SJCRH30 (cell line): ENCODE measurements around the gene CMYA5. TPM values are rescaled to one million over a fixed set of nuclear protein-coding genes. Genes with fewer than 3 reads are reported as not detected.
A peak's percentile ranks its signal among the peaks of the same experiment; 100 is the strongest.
"Not testable (repeated sequence)": the region's sequence is repeated elsewhere in the genome, so short reads cannot be mapped to it uniquely, and the experiment has no call there.

Source experiments
- DNase-seq, 2 experiments: peaks; one replicate each; pipeline ENCODE4 v3.0.0-alpha.2; 2015 to 2020
- H3K27ac ChIP-seq: fragments of 250-450 bp; sonication (Bioruptor Pico); 2 replicates; pipeline ENCODE4 v1.5.1; 2020; ENCODE audit warnings: mild to moderate bottlenecking, moderate library complexity
- H3K27me3 ChIP-seq: fragments of 250-450 bp; sonication (Bioruptor Pico); 2 replicates; pipeline ENCODE4 v1.5.1; 2020; ENCODE audit warnings: mild to moderate bottlenecking, moderate library complexity
- H3K36me3 ChIP-seq: fragments of 250-450 bp; sonication (Bioruptor Pico); 2 replicates; pipeline ENCODE4 v1.5.1; 2020; ENCODE audit warnings: mild to moderate bottlenecking, moderate library complexity
- H3K4me1 ChIP-seq: fragments of 250-450 bp; sonication (Bioruptor Pico); 2 replicates; pipeline ENCODE4 v1.5.1; 2020; ENCODE audit warnings: mild to moderate bottlenecking, moderate library complexity
- H3K4me3 ChIP-seq: fragments of 250-450 bp; sonication (Bioruptor Pico); 2 replicates; pipeline ENCODE4 v1.5.1; 2020; ENCODE audit warnings: mild to moderate bottlenecking, moderate library complexity
- H3K9me3 ChIP-seq: fragments of 250-450 bp; sonication (Bioruptor Pico); replicated peaks from 2 replicates; pipeline ENCODE4 v1.5.1; 2020; ENCODE audit warnings: mild to moderate bottlenecking, moderate library complexity
- total RNA-seq: library from RNA; depleted of rRNA; stranded (reverse); fragments of >200 nt; shearing (Covaris generic); gene quantifications from 2 replicates; pipeline ENCODE4 v1.2.3, GENCODE V29; 2014

CMYA5 gene
- total RNA-seq, 1 experiment from 2014 or later = 0.22 TPM

- not testable (repeated sequence) for H3K9me3 ChIP-seq, H3K4me3 ChIP-seq, H3K36me3 ChIP-seq, DNase-seq, H3K27ac ChIP-seq, H3K27me3 ChIP-seq, H3K4me1 ChIP-seq
Measured at GRCh38 chr5:79784741-79785140, 95.1 kb downstream of the CMYA5 start.

GRCh38 chr5:79785983-79786382 is 96.3 kb downstream of the CMYA5 start:
- Histone ChIP-seq H3K4me3 (no peak overlapping the region), H3K27ac (no peak overlapping the region), H3K36me3 (no peaks in the 10 kb centered on the region), H3K27me3 (no peaks in the 10 kb centered on the region), H3K9me3 (no peaks in the 10 kb centered on the region), H3K4me1 (no peaks in the 10 kb centered on the region)
- no peak for DNase-seq

DNA sequence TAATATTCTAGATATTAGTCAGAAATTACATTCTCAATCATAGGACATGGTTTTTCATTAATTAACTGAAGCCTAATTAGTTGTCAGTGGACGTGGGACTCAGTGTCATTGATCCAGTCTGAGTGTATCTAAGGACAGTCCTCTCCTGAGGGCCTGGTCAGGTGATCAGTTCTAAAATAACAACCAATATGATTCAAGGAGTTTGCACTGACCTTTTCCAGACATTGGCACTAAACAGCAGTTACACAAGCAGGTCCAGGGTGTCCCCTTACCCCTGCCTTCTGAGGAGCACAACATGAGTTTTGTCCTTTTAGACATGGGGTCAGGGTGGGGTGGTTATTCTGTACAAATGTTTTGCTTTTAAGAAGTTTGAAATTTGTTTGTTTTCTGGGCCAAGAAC is 97.8 kb downstream of the CMYA5 start:
- Histone ChIP-seq H3K27me3 (no peaks in the 10 kb centered on the region), H3K4me1 (no peaks in the 10 kb centered on the region), H3K36me3 (no peaks in the 10 kb centered on the region), H3K4me3 (no peak overlapping the region), H3K9me3 (no peaks in the 10 kb centered on the region), H3K27ac (no peak overlapping the region)
- DNase-seq = no peak

DNA sequence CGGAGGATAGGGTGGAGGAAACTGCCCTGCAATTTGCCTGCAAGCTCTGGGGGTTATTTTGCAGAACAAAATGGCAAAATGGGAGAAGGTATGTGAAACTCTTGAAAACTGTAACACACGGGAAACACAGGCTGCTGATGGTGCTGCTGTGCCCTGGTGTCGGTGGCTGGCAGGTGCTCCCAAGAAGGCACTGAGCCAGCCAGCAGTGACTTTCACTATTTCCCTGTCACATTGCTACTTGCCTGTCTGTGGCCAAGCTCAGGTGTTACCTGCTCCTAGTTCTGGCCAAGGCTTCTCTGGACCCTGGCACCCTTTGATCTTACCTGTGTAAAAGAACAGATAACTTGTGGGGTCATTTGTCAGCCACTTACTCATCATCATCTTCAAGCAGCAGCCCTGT is 102.2 kb downstream of the CMYA5 start:
- Histone ChIP-seq H3K27ac (no peak overlapping the region), H3K27me3 (no peaks in the 10 kb centered on the region), H3K4me1 (no peaks in the 10 kb centered on the region), H3K4me3 (no peak overlapping the region), H3K36me3 (no peaks in the 10 kb centered on the region), H3K9me3 (no peaks in the 10 kb centered on the region)
- no peak for DNase-seq

DNA sequence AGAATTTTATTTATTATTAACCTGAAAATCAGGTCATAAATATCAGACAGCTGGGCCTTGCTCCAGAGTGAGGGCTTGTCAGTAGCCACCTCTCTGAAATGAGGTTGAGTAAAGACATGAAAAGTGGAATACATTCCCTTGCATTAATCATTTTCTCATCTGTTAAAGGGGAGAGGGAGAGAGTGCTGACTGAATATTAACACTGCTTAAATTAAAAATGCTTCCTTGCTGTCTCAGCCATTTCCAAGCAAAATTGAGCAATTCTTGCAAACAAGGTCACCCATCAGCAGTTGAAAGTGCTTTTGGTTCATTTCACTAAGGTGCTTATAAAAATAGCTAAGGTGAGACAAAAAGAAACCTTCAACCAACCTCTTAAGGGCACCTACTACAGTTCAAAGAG is 102.8 kb downstream of the CMYA5 start:
- no peaks in the 10 kb centered on the region for H3K4me1 ChIP-seq
- H3K9me3 ChIP-seq = no peaks in the 10 kb centered on the region
- no peak overlapping the region for H3K4me3 ChIP-seq
- H3K27ac ChIP-seq = no peak overlapping the region
- H3K27me3 ChIP-seq = no peaks in the 10 kb centered on the region
- no peak for DNase-seq
- no peaks in the 10 kb centered on the region for H3K36me3 ChIP-seq

- H3K27me3 ChIP-seq = no peaks in the 10 kb centered on the region
- H3K27ac ChIP-seq = no peak overlapping the region
- H3K4me3 ChIP-seq = no peak overlapping the region
- no peaks in the 10 kb centered on the region for H3K36me3 ChIP-seq
- DNase-seq = no peak
- no peaks in the 10 kb centered on the region for H3K9me3 ChIP-seq
- H3K4me1 ChIP-seq = no peaks in the 10 kb centered on the region
Measured at GRCh38 chr5:79793304-79793703, 103.7 kb downstream of the CMYA5 start.

DNA sequence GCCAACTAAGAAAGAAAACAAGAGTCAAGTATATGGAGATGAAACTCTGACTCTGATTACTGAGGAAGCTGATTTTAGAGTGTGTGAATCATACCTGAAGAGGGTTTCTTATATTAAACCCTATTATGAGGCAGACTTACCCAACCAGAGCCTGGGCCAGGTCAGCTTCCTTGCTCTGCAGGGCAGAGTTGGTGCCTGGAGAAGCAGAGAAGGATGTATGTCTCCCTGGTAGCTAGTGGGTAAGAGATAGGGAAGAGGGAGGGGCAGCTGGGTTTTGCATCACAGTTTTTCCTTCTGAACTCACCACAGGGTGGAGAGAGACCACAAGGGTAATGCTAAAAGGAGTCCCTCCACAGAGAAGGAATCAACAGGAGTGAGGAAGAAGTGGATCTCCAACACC is 104.1 kb downstream of the CMYA5 start:
- Histone ChIP-seq H3K4me1 (no peaks in the 10 kb centered on the region), H3K27ac (no peak overlapping the region), H3K27me3 (no peaks in the 10 kb centered on the region), H3K9me3 (no peaks in the 10 kb centered on the region), H3K36me3 (no peaks in the 10 kb centered on the region), H3K4me3 (no peak overlapping the region)
- DNase-seq = no peak

DNA sequence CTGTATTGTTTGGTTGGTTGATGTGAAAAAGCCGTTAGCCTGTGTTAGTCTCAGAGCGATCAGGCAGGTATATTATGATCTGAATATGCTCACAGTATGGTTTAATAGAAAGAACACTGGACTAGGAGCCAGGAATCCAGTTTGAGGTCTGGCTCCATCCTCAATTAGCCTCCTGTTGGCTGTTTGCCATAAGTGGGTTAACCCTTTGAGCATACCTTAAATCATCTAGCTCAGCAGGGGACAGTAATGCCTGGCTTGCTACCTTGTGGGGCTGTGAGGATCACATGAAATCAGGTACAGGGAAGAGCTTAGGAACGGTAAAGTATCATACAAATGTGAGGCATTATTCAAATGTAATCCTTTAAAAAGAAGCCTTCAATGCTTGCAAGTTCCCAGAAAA is 104.7 kb downstream of the CMYA5 start:
- no peaks in the 10 kb centered on the region for H3K36me3 ChIP-seq
- H3K27me3 ChIP-seq = no peaks in the 10 kb centered on the region
- H3K4me1 ChIP-seq = no peaks in the 10 kb centered on the region
- DNase-seq = peak in 1 of 2 experiments; percentile 17
- no peak overlapping the region for H3K4me3 ChIP-seq
- H3K27ac ChIP-seq = no peak overlapping the region
- H3K9me3 ChIP-seq = no peaks in the 10 kb centered on the region

GRCh38 chr5:79795764-79796398 is 106.2 kb downstream of the CMYA5 start:
- Histone ChIP-seq H3K9me3 (no peaks in the 10 kb centered on the region), H3K27me3 (no peaks in the 10 kb centered on the region), H3K4me1 (no peaks in the 10 kb centered on the region), H3K27ac (no peak overlapping the region), H3K4me3 (no peak overlapping the region), H3K36me3 (no peaks in the 10 kb centered on the region)
- peak; percentile 57 to 68 for DNase-seq

- Histone ChIP-seq H3K4me1 (no peaks in the 10 kb centered on the region), H3K36me3 (no peaks in the 10 kb centered on the region), H3K9me3 (no peaks in the 10 kb centered on the region), H3K27me3 (no peaks in the 10 kb centered on the region), H3K27ac (no peak overlapping the region), H3K4me3 (no peak overlapping the region)
- no peak for DNase-seq
Measured at GRCh38 chr5:79798893-79799590, 109.4 kb downstream of the CMYA5 start.

DNA sequence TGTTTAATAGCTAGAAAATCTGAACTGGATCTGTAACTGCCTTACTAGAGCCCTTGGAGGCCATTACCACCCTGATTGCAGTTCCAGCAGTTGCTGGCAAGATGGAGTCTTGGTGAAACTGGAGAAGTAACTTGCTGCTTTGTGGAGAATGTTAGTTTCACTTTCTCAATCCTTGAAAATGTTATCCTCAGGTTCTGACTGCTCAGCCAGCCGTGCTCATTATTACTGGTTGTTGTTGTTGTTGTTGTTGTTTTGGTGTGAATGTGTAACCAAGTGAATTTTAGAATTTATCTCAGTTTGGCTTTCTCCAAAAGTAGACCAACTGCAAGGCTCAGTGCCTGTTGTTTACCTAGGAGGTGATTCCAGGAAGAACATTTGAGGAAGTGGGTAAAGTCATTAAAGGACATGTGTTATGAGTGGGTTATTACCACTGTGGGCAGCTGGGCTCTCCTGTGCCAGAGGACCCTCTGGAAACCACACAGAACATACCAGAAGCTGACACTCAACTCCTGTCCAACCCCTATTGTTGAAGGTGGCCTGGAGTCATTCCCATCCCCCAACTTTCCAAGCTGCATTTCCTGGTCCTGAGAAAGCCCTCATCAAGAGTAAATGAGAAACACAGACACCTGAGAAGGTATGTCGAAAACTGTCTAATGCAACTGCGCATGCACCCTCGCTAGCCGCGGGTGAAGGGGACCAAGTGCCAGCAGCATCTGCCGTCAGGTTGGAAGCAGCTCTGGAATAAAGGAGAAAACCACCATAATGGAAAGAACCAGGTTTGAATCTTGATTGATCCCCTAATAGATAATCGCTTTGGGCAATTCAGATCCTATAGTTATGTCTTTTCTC is 111.6 kb downstream of the CMYA5 start:
- no peaks in the 10 kb centered on the region for H3K27me3 ChIP-seq
- no peak overlapping the region for H3K4me3 ChIP-seq
- no peaks in the 10 kb centered on the region for H3K9me3 ChIP-seq
- H3K4me1 ChIP-seq = no peaks in the 10 kb centered on the region
- no peaks in the 10 kb centered on the region for H3K36me3 ChIP-seq
- no peak overlapping the region for H3K27ac ChIP-seq
- peak in 1 of 2 experiments; percentile 11 for DNase-seq

- Histone ChIP-seq H3K27me3 (no peaks in the 10 kb centered on the region), H3K27ac (no peak overlapping the region), H3K36me3 (no peaks in the 10 kb centered on the region), H3K4me1 (no peaks in the 10 kb centered on the region), H3K4me3 (no peak overlapping the region), H3K9me3 (no peaks in the 10 kb centered on the region)
- DNase-seq = no peak
Measured at GRCh38 chr5:79802406-79802805, 112.8 kb downstream of the CMYA5 start.

GRCh38 chr5:79803007-79803406 is 113.4 kb downstream of the CMYA5 start:
- no peak overlapping the region for H3K27ac ChIP-seq
- no peak overlapping the region for H3K4me3 ChIP-seq
- no peaks in the 10 kb centered on the region for H3K27me3 ChIP-seq
- DNase-seq = peak in 1 of 2 experiments; percentile 5
- H3K36me3 ChIP-seq = no peaks in the 10 kb centered on the region
- H3K4me1 ChIP-seq = no peaks in the 10 kb centered on the region
- no peaks in the 10 kb centered on the region for H3K9me3 ChIP-seq

DNA sequence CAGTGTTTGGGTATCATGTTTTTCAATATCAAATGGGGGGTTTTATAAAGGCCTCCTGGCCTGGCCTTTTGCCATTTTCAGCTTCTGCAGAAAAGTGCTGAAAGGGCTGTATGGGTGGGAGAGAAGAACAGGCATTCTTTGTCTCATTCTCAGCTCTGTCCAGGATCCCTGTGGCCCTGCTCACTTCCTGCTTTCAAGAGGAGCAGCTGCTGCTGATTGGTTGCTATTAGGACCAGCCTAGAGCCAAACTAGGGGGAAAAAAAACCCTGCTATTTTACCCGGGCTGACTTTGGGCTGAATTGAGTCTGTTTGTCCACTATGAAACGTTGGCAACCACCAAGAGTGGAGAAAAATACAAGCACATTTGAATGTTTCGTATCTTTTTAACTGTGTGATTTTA is 117.1 kb downstream of the CMYA5 start:
- no peak overlapping the region for H3K27ac ChIP-seq
- DNase-seq = peak; percentile 64 to 81
- H3K27me3 ChIP-seq = no peaks in the 10 kb centered on the region
- H3K4me3 ChIP-seq = no peak overlapping the region
- no peaks in the 10 kb centered on the region for H3K9me3 ChIP-seq
- H3K4me1 ChIP-seq = no peaks in the 10 kb centered on the region
- no peaks in the 10 kb centered on the region for H3K36me3 ChIP-seq

DNA sequence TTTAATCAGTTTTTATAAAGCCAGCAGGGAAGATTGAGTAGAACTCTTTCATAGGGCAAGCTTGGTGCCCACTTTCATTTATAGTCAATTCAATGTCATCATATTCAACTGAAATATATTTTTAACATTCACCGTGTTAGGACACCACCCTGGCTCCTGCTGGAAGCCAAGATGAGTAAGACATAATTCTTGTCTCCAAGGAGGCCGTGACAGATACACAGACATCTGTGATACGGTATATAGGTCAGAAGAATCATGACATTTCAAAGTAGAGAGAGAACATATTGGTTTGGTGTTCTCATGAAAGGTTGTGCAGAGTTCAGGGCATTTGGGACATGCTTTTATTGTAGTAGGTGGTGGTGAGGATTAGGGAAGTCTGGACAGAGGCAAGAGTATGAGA is 120.1 kb downstream of the CMYA5 start:
- H3K27ac ChIP-seq = no peak overlapping the region
- no peak overlapping the region for H3K4me3 ChIP-seq
- H3K36me3 ChIP-seq = no peaks in the 10 kb centered on the region
- no peaks in the 10 kb centered on the region for H3K4me1 ChIP-seq
- no peaks in the 10 kb centered on the region for H3K27me3 ChIP-seq
- no peak for DNase-seq
- no peaks in the 10 kb centered on the region for H3K9me3 ChIP-seq
